ENCODE data around the gene PRSS21. TPM values are rescaled to one million over a fixed set of nuclear protein-coding genes. Genes with fewer than 3 reads are reported as not detected.

Gene PRSS21
- total and polyA plus RNA-seq, 10 of the 15 experiments (the other 5 are each of a cell fraction or from before 2014, with no cell fraction given), result 5.3 to 73.4 (median 40.1) TPM; not detected in 1

GRCh38 chr16:2839650-2840450 is 22.8 kb downstream of the PRSS21 start (continued):
- TF ChIP-seq ZBTB4 (CRISPR knock-in tag; IDR thresholded peaks at IDR 0.05), result no peak
- TF ChIP-seq NFIC (IDR thresholded peaks at IDR 0.05; ENCODE audit: low read depth, low read length), result no peak
- no peak for TF ChIP-seq PAX8 (IDR thresholded peaks at IDR 0.05)
- TF ChIP-seq IRF5 (IDR thresholded peaks at IDR 0.05; ENCODE audit: borderline replicate concordance), result no peak
- no peak for TF ChIP-seq CHD4 (IDR thresholded peaks at IDR 0.05)
- no peak for TF ChIP-seq SP1 (IDR thresholded peaks at IDR 0.05; ENCODE audit: low read depth, low read length)

- Histone ChIP-seq H3K9ac (ENCODE audit: control insufficient read depth, insufficient read depth, low read length) (no peak overlapping the region), H3K27ac (ENCODE audit: control insufficient read depth, insufficient read depth) (no peak overlapping the region), H4K20me1 (ENCODE audit: control insufficient read depth, insufficient read depth) (no peaks in the 10 kb centered on the region), H3K4me3 (no peak overlapping the region), H2AFZ (ENCODE audit: control insufficient read depth, low read depth, low read length) (no peak overlapping the region), H3K79me2 (ENCODE audit: control insufficient read depth, insufficient read depth, low read length) (no peaks in the 10 kb centered on the region), H3K4me2 (ENCODE audit: control insufficient read depth, insufficient read depth) (no peak overlapping the region), H3K4me1 (ENCODE audit: control insufficient read depth, insufficient read depth, low read length) (peaks cover 9% of the 10 kb centered on the region; the same call in 1 of the 2 replicates), H3K36me3 (ENCODE audit: control insufficient read depth in 2 of 2, insufficient read depth in 2 of 2, low read length in 1 of 2) (no peaks in the 10 kb centered on the region), H3K27me3 (replicated peaks in 1 of 2; ENCODE audit: control insufficient read depth in 2 of 2, insufficient read depth in 2 of 2, low read length in 1 of 2) (no peaks in the 10 kb centered on the region), H3K9me3 (replicated peaks; ENCODE audit: control insufficient read depth, insufficient read depth, low read length) (peaks cover 3% of the 10 kb centered on the region; the same call in 1 of the 3 replicates)
- ChIA-PET CTCF (interaction anchor here (3.1 kb wide), 1 partner anchor 27 kb away, joined by 22 read pairs; no protein-coding TSS in a partner anchor), POLR2A (no interaction called here), RAD21 (ENCODE audit: unreplicated experiment) (interaction anchor here (3.1 kb wide), 1 partner anchor 27 kb away, joined by 26 read pairs; no protein-coding TSS in a partner anchor), SMC1A (ENCODE audit: uncharacterized antibody, unreplicated experiment) (no interaction called here)
- no TSS peak for BruUV-seq (replicated peaks)
- FAIRE-seq (no peak), ATAC-seq (no peak), DNase-seq (ENCODE audit: low read depth, low spot score) (no peak)
- whole genome bisulfite sequencing (ENCODE audit: insufficient coverage, insufficient replicate concordance, low lambda C conversion rate, missing lambda C conversion rate), result 45% methylated on average over 12 of the region's 12 CpGs
- in situ Hi-C loops (cut with MboI), result no loop called here
- intact Hi-C loops (cut with micrococcal nuclease; ENCODE audit: unreplicated experiment), result no loop called here
- TF ChIP-seq SMC3 (IDR thresholded peaks at IDR 0.05; ENCODE audit: borderline replicate concordance, low read length) (no peak), CEBPB (IDR thresholded peaks at IDR 0.05; ENCODE audit: borderline replicate concordance in 1 of 2, low read depth in 2 of 2, low read length in 2 of 2) (no peak), DPF2 (IDR thresholded peaks at IDR 0.05) (no peak), USF2 (IDR thresholded peaks at IDR 0.05; ENCODE audit: borderline replicate concordance, low read depth, low read length) (no peak), CTCF (IDR thresholded peaks at IDR 0.05 in 2 of 3, conservative IDR thresholded peaks at IDR 0.05 in 1 of 3; ENCODE audit: control insufficient read depth in 2 of 3, extremely low read depth in 1 of 3, insufficient read depth in 1 of 3, low read depth in 3 of 3, low read length in 3 of 3) (no peak)
Measured at GRCh38 chr16:2840914-2841313, 23.9 kb downstream of the PRSS21 start.

Measured in GM12878 (cell line).